ENCODE data around the gene EPHB1.

- no peak for TF ChIP-seq CTCF (IDR thresholded peaks at IDR 0.05; ENCODE audit: low read length)
- TF ChIP-seq EZH2 (IDR thresholded peaks at IDR 0.05; ENCODE audit: borderline replicate concordance, low read length), result no peak
Observed at GRCh38 chr3:135020181-135020580, 225.1 kb downstream of the EPHB1 start.
